K562 (cell line): ENCODE results near the gene SPIRE1. TPM values are rescaled to one million over a fixed set of nuclear protein-coding genes. Genes with fewer than 3 reads are reported as not detected.

ENCODE experiments used
- ADNP ChIP-seq: fragments of 200-800 bp; sonication (Bioruptor generic); IDR thresholded peaks from 2 replicates; pipeline ENCODE4 v1.6.1; 2016; ENCODE audit warnings: missing genetic modification characterization, missing compliant biosample characterization
- BMI1 ChIP-seq: fragments of 150-350 bp; IDR thresholded peaks from 2 replicates; pipeline ENCODE4 v1.6.1; 2014; ENCODE audit warnings: low read length
- BRD9 ChIP-seq: fragments of 450-650 bp; IDR thresholded peaks from 2 replicates; pipeline ENCODE4 v1.6.1; 2018; ENCODE audit warnings: low read depth; ENCODE audit not compliant: partially characterized antibody
- HDAC2 ChIP-seq: fragments of 450-650 bp; IDR thresholded peaks from 2 replicates; pipeline ENCODE4 v1.6.1; 2016; ENCODE audit warnings: mild to moderate bottlenecking
- NFE2 ChIP-seq: IDR thresholded peaks from 2 replicates; pipeline ENCODE4 v1.6.1; 2014; ENCODE audit warnings: antibody characterized with exemption, low read depth
- SMAD1 ChIP-seq: fragments of 150-350 bp; IDR thresholded peaks from 2 replicates; pipeline ENCODE4 v1.6.1; 2014; ENCODE audit warnings: low read length, low read depth; ENCODE audit not compliant: partially characterized antibody
- SREBF2 ChIP-seq: sonication (generic); formaldehyde crosslinking; IDR thresholded peaks from 2 replicates; pipeline ENCODE4 v1.4.0; 2020; ENCODE audit warnings: mild to moderate bottlenecking, missing genetic modification reagents
- YBX1 ChIP-seq: fragments of 450-650 bp; IDR thresholded peaks from 2 replicates; pipeline ENCODE4 v1.7.1; 2016; ENCODE audit warnings: mild to moderate bottlenecking
- ZNF76 ChIP-seq: fragments of 250-450 bp; sonication (Bioruptor Pico); IDR thresholded peaks from 2 replicates; pipeline ENCODE4 v1.4.0; 2020; ENCODE audit warnings: mild to moderate bottlenecking, moderate library complexity, borderline replicate concordance
- polyA plus RNA-seq, 8 experiments: library from polyadenylated mRNA; depleted of rRNA in 4 of 8; stranded (reverse) in 5 of 8; unstranded in 3 of 8; fragments of >200 nt; fragmentation: Nextera tagmentation in 2 of 8; fragmentation: Illumina TruSeq in 1 of 8; extraction: Ambion mirVana in 2 of 8; extraction: Trizol in 1 of 8; gene quantifications; 2 replicates each; pipeline versions ENCODE4 v1.2.1 to v1.2.3, GENCODE V29; 2011 to 2014; ENCODE audit warnings: inconsistent platforms in 1 of 8, missing spikeins in 1 of 8
- total RNA-seq, 7 experiments: library from RNA; depleted of rRNA in 6 of 7; stranded (reverse); fragments of >200 nt in 6 of 7; fragmentation: Illumina TruSeq in 2 of 7; extraction: Trizol in 2 of 7; gene quantifications; 2 replicates each; pipeline versions ENCODE4 v1.2.1 to v1.2.3, GENCODE V29; 2011 to 2021; ENCODE audit warnings: low replicate concordance in 1 of 7
- TF ChIP-seq, protein P1 (sequence below), 2 experiments: fragments of 150-350 bp in 1 of 2; IDR thresholded peaks; 2 replicates each; pipeline ENCODE4 v1.6.1; 2012 to 2016; ENCODE audit warnings: low read depth in 2 of 2, low read length in 2 of 2, mild to moderate bottlenecking in 1 of 2, moderate library complexity in 1 of 2
- TF ChIP-seq, protein P2 (sequence below): IDR thresholded peaks from 3 replicates; pipeline ENCODE4 v1.6.1; 2011; ENCODE audit warnings: borderline replicate concordance, mild to moderate bottlenecking, moderate library complexity; ENCODE audit not compliant: insufficient read length; ENCODE audit errors: extremely low read depth
- TF ChIP-seq, protein P3 (sequence below): fragments of 450-650 bp; IDR thresholded peaks from 2 replicates; pipeline ENCODE4 v1.6.1; 2016; ENCODE audit warnings: low read depth
- TF ChIP-seq, protein P4 (sequence below): fragments of 250-450 bp; sonication (Bioruptor Pico); IDR thresholded peaks from 2 replicates; pipeline ENCODE4 v1.6.1; 2021; ENCODE audit warnings: mild to moderate bottlenecking

SPIRE1 gene
- total and polyA plus RNA-seq, 9 of the 15 experiments (the other 6 are each of a cell fraction or from before 2014, with no cell fraction given) = 2.9 to 14.0 (median 10.2) TPM

DNA sequence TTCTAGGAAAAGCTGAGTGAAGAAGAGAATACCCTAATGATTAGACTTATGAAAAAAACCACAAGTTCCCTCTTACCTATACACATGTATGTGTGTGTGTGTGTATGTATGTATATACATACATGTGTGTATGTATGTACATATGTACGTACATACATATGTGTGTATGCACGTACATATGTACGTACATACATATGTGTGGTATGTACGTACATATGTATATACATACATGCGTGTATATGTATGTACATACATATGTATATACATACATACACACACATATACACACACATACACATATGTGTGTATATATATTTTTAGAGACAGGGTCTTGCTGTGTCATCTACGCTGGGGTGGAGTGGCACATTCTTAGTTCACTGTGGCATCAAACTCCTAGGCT is 196.6 kb downstream of the SPIRE1 start (continued):
- TF ChIP-seq, protein P1, sequence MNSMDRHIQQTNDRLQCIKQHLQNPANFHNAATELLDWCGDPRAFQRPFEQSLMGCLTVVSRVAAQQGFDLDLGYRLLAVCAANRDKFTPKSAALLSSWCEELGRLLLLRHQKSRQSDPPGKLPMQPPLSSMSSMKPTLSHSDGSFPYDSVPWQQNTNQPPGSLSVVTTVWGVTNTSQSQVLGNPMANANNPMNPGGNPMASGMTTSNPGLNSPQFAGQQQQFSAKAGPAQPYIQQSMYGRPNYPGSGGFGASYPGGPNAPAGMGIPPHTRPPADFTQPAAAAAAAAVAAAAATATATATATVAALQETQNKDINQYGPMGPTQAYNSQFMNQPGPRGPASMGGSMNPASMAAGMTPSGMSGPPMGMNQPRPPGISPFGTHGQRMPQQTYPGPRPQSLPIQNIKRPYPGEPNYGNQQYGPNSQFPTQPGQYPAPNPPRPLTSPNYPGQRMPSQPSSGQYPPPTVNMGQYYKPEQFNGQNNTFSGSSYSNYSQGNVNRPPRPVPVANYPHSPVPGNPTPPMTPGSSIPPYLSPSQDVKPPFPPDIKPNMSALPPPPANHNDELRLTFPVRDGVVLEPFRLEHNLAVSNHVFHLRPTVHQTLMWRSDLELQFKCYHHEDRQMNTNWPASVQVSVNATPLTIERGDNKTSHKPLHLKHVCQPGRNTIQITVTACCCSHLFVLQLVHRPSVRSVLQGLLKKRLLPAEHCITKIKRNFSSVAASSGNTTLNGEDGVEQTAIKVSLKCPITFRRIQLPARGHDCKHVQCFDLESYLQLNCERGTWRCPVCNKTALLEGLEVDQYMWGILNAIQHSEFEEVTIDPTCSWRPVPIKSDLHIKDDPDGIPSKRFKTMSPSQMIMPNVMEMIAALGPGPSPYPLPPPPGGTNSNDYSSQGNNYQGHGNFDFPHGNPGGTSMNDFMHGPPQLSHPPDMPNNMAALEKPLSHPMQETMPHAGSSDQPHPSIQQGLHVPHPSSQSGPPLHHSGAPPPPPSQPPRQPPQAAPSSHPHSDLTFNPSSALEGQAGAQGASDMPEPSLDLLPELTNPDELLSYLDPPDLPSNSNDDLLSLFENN (IDR thresholded peaks at IDR 0.05; ENCODE audit: low read depth in 2 of 2, low read length in 2 of 2) = no peak
- no peak for TF ChIP-seq BRD9
- TF ChIP-seq ZNF76 (CRISPR knock-in tag) = peak; percentile 72; the same call in 1 of the 2 replicates
- no peak for TF ChIP-seq SREBF2 (CRISPR knock-in tag)
- no peak for TF ChIP-seq BMI1
- TF ChIP-seq HDAC2 = no peak
- no peak for TF ChIP-seq ADNP (tag)
- TF ChIP-seq, protein P2, sequence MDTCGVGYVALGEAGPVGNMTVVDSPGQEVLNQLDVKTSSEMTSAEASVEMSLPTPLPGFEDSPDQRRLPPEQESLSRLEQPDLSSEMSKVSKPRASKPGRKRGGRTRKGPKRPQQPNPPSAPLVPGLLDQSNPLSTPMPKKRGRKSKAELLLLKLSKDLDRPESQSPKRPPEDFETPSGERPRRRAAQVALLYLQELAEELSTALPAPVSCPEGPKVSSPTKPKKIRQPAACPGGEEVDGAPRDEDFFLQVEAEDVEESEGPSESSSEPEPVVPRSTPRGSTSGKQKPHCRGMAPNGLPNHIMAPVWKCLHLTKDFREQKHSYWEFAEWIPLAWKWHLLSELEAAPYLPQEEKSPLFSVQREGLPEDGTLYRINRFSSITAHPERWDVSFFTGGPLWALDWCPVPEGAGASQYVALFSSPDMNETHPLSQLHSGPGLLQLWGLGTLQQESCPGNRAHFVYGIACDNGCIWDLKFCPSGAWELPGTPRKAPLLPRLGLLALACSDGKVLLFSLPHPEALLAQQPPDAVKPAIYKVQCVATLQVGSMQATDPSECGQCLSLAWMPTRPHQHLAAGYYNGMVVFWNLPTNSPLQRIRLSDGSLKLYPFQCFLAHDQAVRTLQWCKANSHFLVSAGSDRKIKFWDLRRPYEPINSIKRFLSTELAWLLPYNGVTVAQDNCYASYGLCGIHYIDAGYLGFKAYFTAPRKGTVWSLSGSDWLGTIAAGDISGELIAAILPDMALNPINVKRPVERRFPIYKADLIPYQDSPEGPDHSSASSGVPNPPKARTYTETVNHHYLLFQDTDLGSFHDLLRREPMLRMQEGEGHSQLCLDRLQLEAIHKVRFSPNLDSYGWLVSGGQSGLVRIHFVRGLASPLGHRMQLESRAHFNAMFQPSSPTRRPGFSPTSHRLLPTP = no peak
- no peak for TF ChIP-seq YBX1
- TF ChIP-seq, protein P3, sequence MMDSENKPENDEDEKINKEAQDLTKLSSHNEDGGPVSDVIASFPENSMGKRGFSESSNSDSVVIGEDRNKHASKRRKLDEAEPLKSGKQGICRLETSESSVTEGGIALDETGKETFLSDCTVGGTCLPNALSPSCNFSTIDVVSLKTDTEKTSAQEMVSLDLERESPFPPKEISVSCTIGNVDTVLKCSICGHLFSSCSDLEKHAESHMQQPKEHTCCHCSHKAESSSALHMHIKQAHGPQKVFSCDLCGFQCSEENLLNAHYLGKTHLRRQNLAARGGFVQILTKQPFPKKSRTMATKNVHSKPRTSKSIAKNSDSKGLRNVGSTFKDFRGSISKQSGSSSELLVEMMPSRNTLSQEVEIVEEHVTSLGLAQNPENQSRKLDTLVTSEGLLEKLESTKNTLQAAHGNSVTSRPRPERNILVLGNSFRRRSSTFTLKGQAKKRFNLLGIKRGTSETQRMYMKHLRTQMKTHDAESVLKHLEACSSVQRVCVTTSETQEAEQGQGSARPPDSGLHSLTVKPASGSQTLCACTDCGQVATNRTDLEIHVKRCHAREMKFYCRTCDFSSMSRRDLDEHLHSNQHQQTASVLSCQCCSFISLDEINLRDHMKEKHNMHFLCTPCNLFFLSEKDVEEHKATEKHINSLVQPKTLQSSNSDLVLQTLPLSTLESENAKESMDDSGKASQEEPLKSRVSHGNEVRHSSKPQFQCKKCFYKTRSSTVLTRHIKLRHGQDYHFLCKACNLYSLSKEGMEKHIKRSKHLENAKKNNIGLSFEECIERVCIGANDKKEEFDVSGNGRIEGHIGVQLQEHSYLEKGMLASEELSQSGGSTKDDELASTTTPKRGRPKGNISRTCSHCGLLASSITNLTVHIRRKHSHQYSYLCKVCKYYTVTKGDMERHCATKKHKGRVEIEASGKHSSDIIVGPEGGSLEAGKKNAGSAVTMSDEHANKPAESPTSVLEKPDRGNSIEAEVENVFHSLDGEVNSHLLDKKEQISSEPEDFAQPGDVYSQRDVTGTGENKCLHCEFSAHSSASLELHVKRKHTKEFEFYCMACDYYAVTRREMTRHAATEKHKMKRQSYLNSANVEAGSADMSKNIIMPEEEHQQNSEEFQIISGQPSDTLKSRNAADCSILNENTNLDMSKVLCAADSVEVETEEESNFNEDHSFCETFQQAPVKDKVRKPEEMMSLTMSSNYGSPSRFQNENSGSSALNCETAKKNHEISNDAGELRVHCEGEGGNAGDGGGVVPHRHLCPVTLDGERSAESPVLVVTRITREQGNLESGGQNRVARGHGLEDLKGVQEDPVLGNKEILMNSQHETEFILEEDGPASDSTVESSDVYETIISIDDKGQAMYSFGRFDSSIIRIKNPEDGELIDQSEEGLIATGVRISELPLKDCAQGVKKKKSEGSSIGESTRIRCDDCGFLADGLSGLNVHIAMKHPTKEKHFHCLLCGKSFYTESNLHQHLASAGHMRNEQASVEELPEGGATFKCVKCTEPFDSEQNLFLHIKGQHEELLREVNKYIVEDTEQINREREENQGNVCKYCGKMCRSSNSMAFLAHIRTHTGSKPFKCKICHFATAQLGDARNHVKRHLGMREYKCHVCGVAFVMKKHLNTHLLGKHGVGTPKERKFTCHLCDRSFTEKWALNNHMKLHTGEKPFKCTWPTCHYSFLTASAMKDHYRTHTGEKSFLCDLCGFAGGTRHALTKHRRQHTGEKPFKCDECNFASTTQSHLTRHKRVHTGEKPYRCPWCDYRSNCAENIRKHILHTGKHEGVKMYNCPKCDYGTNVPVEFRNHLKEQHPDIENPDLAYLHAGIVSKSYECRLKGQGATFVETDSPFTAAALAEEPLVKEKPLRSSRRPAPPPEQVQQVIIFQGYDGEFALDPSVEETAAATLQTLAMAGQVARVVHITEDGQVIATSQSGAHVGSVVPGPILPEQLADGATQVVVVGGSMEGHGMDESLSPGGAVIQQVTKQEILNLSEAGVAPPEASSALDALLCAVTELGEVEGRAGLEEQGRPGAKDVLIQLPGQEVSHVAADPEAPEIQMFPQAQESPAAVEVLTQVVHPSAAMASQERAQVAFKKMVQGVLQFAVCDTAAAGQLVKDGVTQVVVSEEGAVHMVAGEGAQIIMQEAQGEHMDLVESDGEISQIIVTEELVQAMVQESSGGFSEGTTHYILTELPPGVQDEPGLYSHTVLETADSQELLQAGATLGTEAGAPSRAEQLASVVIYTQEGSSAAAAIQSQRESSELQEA = no peak
- TF ChIP-seq, protein P4, sequence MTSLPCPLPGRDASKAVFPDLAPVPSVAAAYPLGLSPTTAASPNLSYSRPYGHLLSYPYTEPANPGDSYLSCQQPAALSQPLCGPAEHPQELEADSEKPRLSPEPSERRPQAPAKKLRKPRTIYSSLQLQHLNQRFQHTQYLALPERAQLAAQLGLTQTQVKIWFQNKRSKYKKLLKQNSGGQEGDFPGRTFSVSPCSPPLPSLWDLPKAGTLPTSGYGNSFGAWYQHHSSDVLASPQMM (CRISPR knock-in tag) = no peak
- TF ChIP-seq SMAD1 = no peak
- TF ChIP-seq NFE2 = no peak
